Spinal cord (tissue), 10 donors: ENCODE data around the gene OVOL3. TPM values are rescaled to one million over a fixed set of nuclear protein-coding genes. Genes with fewer than 3 reads are reported as not detected.

Experiments used
- DNase-seq, 6 donors: peaks; one replicate each; pipeline versions ENCODE4 v3.0.0 to v3.0.0-alpha.2; 2013 to 2015; ENCODE audit warnings: low spot score in 6 of 6, low read depth in 4 of 6
- H3K27ac ChIP-seq: one replicate; pipeline ENCODE4 v1.5.1; 2013; ENCODE audit warnings: low read depth, low read length, control low read depth
- H3K27me3 ChIP-seq: one replicate; pipeline ENCODE4 v1.6.1; 2013; ENCODE audit warnings: low read length; ENCODE audit not compliant: control insufficient read depth, insufficient read depth
- H3K36me3 ChIP-seq: one replicate; pipeline ENCODE4 v1.6.1; 2013; ENCODE audit warnings: low read length; ENCODE audit not compliant: control insufficient read depth, insufficient read depth
- H3K4me1 ChIP-seq: one replicate; pipeline ENCODE4 v1.6.1; 2013; ENCODE audit warnings: low read length; ENCODE audit not compliant: control insufficient read depth, insufficient read depth
- H3K4me3 ChIP-seq: one replicate; pipeline ENCODE4 v1.5.1; 2013; ENCODE audit warnings: low read depth, low read length, control low read depth
- H3K9me3 ChIP-seq: one replicate; pipeline ENCODE4 v1.6.1; 2013; ENCODE audit warnings: low read length; ENCODE audit not compliant: control insufficient read depth, insufficient read depth
- WGBS: methylation state at CpG from one replicate; pipeline ENCODE4 v1.1.5; 2013; ENCODE audit warnings: missing lambda C conversion rate; ENCODE audit not compliant: insufficient coverage; 5-methylcytosine and 5-hydroxymethylcytosine counted together
- polyA plus RNA-seq, 2 donors: library from polyadenylated mRNA; unstranded; fragments of 120-200 nt; gene quantifications; one replicate each; pipeline ENCODE4 v1.2.1, GENCODE V29; 2013; ENCODE audit not compliant: insufficient read length in 2 of 2
- total RNA-seq, 2 donors: library from RNA; depleted of rRNA in 1 of 2; stranded (reverse); fragments of 120-200 nt in 1 of 2; fragments of >200 nt in 1 of 2; gene quantifications; one replicate each; pipeline versions ENCODE4 v1.2.3 to v1.2.4, GENCODE V29; 2013 to 2014
- donor health status: healthy.

OVOL3 gene
- total and polyA plus RNA-seq, 4 donors = 0.56 TPM; not detected in 3

DNA sequence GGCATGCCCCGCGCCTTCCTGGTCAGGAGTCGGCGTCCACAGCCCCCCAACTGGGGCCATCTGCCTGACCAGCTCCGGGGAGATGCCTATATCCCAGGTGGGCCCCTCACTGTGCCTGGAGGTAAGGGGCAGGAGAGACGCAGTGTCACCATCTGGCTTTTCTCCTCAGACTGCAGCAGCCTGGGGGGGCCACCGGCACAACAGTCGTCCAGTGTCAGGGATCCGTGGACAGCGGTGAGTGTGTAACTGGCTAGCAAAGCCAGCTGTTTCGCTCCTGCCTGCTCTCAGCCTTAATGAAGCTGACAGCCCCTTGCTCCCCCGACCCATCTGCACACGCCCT is 227 bp downstream of the OVOL3 start:
- no peaks in the 10 kb centered on the region for H3K27me3 ChIP-seq
- DNase-seq = no peak
- H3K4me3 ChIP-seq = no peak overlapping the region
- peaks cover 27% of the 10 kb centered on the region for H3K4me1 ChIP-seq
- no peak overlapping the region for H3K27ac ChIP-seq
- 61% methylated on average over 10 of the region's 13 CpGs for WGBS
- H3K36me3 ChIP-seq = peaks cover 56% of the 10 kb centered on the region
- no peaks in the 10 kb centered on the region for H3K9me3 ChIP-seq

DNA sequence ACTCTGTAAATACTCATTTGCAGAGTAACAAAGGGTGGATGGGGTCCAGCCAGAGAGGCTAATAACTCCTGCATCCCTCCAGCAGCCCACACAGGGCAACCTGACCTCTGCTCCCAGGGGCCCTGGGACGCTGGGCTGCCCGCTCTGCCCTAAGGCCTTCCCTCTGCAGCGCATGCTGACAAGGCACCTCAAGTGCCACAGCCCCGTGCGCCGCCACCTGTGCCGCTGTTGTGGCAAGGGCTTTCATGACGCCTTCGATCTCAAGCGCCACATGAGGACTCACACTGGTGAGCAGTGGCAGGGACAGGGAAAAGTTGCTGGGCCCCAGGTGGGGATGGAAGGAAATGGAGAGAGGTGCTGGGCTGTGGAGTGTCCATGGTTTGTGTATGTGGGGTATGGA is 1.7 kb downstream of the OVOL3 start:
- H3K36me3 ChIP-seq = peaks cover 55% of the 10 kb centered on the region
- no peaks in the 10 kb centered on the region for H3K9me3 ChIP-seq
- DNase-seq = no peak
- no peak overlapping the region for H3K27ac ChIP-seq
- WGBS = 97% methylated on average over 10 of the region's 10 CpGs
- H3K27me3 ChIP-seq = no peaks in the 10 kb centered on the region
- H3K4me3 ChIP-seq = no peak overlapping the region
- peaks cover 35% of the 10 kb centered on the region for H3K4me1 ChIP-seq

DNA sequence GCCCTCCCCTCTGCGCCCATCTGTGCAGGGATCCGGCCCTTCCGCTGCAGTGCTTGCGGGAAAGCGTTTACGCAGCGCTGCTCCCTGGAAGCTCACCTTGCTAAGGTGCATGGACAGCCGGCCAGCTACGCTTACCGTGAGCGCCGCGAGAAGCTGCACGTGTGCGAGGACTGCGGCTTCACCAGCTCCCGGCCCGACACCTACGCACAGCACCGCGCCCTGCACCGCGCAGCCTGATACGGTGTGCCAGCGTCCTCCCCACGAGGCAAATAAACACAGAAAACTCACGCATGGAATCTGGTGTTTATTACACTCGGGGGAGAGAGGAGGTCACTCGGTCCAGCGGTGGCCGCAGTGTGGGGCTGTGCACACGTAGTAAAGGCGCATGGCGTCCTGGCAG is 2.5 kb downstream of the OVOL3 start:
- 91% methylated on average over 34 of the region's 34 CpGs for WGBS
- Histone ChIP-seq H3K4me1 (peaks cover 35% of the 10 kb centered on the region), H3K27ac (no peak overlapping the region), H3K27me3 (no peaks in the 10 kb centered on the region), H3K36me3 (peaks cover 55% of the 10 kb centered on the region), H3K4me3 (peak overlapping the region; percentile 77), H3K9me3 (no peaks in the 10 kb centered on the region)
- DNase-seq = no peak

DNA sequence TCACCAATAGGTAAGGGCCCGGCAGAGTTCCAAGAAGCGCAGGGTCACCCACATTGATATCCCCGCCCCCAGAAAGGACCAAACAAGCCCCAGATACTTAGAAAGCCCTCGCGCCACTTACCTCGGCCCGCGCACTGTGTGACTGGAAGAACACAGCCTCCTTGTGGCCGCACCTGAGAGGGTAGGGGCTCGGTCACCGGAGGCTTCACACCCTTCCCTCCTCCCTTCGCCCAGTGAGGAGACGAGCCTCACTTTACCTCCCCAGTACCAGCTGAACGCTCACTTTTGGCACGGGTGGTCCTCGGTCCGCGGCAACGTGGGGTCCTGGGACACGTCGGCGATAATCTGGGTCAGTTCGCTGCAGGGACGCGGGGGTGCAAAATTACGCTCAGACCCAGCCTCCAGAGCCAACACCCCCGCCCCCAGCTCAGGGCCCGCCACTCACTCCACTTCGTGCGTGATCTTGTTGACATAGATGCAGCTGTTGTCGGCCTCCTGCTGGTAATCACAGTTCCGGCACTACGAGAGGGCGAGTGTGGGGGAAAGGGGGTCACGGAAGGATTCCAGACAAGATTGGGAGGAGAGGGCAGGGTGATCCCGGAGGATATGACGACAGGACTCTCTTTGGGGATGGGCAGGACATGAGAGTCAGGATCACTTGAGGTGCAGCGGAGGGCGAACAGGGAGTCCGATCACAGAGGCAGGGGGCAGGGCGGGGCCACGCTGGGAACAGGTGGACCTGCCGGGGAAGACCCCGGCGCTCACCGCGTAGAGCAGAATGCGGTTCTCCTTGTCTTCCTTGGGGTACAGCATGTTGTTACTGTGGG is 3.2 kb downstream of the OVOL3 start:
- 2% methylated on average over 28 of the region's 48 CpGs for WGBS
- H3K4me3 ChIP-seq = peak overlapping the region; percentile 77
- no peaks in the 10 kb centered on the region for H3K9me3 ChIP-seq
- H3K27me3 ChIP-seq = no peaks in the 10 kb centered on the region
- peak in 1 of 6 donors; percentile 6 for DNase-seq
- H3K4me1 ChIP-seq = peaks cover 35% of the 10 kb centered on the region
- H3K27ac ChIP-seq = peak overlapping the region; percentile 92
- peaks cover 59% of the 10 kb centered on the region for H3K36me3 ChIP-seq

DNA sequence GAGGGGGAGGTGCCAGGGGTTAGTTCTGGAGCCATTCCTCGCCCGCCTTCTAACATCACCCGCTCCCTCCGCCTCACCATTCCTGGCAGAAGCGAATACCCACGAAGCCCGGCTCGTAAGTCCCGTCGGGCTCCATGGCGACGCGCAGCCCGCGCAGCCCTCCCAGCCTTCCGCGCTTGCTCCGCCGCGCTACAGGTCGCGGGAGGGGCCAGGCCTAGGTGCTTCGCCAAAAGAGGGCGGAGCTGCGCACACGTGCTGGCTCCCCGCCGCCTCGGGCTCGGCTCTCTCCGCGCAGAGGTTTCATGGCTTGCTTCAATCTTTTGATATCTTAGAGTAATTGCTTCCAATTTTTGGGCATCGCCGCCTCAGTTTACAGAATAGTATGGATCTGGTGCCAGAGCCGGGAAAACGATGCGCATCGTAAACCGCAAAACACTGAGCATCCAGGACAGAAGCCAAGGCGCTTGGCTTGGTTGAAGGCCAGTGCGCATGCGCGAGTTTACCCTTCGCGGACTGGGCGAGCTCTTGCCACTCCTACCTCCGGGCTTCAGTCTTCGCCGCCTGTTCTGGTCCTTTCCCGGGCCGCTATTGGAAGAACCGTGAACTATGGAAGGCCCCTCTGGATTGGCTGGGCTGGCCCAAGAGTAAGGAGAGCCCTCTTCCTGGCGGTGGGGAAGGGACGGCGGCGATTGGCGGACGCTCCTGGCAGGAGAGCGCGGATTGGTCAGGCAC is 3.9 kb downstream of the OVOL3 start, which contains the start of gene POLR2I:
POLR2I (minus strand) TSS at position 155 of the 732 bp plus-strand sequence; CDS start at position 136, 19 bp downstream.
- Histone ChIP-seq H3K4me1 (peaks cover 35% of the 10 kb centered on the region), H3K27ac (peak within 1 kb of the TSS; percentile 92), H3K36me3 (peaks cover 67% of the 10 kb centered on the region), H3K9me3 (no peaks in the 10 kb centered on the region), H3K4me3 (peak within 1 kb of the TSS; percentile 77), H3K27me3 (no peaks in the 10 kb centered on the region)
- under 1% methylated on average over 57 of the region's 60 CpGs for WGBS
- peak; percentile 99 to 100 (median 100) for DNase-seq

DNA sequence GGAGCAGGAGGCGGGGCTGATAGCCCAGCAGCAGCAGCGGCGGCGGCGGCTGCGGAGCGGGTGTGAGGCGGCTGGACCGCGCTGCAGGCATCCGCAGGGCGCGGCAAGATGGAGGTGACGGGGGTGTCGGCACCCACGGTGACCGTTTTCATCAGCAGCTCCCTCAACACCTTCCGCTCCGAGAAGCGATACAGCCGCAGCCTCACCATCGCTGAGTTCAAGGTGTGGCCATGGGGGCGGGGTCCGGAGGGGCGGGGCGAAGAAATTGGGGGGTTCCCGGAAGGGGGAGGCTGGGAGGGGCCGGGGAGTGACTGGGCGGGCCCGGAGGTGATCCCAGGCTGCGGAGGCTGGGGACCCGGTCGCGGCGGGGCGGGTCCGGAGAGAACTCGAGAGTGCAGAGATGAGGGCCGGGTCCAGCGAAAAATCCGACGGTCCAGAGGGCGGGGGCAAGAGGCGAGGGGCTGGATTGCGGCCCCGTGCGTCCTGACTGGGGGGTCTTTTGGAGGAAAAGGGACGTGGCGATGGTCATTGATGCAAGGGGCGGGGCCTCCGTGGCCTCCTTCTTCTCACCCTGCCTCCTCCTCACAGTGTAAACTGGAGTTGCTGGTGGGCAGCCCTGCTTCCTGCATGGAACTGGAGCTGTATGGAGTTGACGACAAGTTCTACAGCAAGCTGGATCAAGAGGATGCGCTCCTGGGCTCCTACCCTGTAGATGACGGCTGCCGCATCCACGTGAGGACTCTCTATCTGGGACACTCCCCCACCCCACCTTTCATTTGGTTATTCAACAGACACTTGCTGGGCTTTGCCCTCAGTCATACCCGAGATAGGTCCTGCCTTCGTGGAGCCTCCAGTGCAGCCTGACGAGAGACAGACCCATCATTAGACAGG is 4.8 kb downstream of the OVOL3 start, which contains the start of gene TBCB:
TBCB (plus strand) TSS at position 16 of the 891 bp plus-strand sequence; CDS start at position 109, 93 bp downstream.
- peak in 3 of 6 donors; percentile 5 to 86 (median 31) for DNase-seq
- Histone ChIP-seq H3K36me3 (peaks cover 73% of the 10 kb centered on the region), H3K27ac (peak within 1 kb of the TSS; percentile 92), H3K4me1 (peaks cover 35% of the 10 kb centered on the region), H3K9me3 (no peaks in the 10 kb centered on the region), H3K4me3 (peak within 1 kb of the TSS; percentile 77), H3K27me3 (no peaks in the 10 kb centered on the region)
- WGBS = 3% methylated on average over 50 of the region's 59 CpGs

DNA sequence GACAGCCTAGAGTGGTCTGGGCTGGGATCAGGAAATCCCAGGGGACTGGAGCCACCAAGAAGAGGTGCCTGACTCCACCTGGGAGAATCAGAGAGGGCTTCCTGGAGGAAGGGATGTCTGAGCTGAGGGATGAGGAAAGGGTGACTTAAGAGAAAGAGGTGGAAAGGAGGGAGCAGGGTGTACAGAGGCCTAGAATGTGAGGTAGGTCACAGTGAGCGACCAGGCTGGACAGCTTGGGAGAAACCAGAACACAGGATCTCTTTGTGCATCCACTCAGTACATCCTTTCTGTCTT is 5.3 kb downstream of the OVOL3 start:
- Histone ChIP-seq H3K27ac (no peak overlapping the region), H3K4me1 (peaks cover 35% of the 10 kb centered on the region), H3K36me3 (peaks cover 73% of the 10 kb centered on the region), H3K9me3 (no peaks in the 10 kb centered on the region), H3K4me3 (peak overlapping the region; percentile 77), H3K27me3 (no peaks in the 10 kb centered on the region)
- WGBS = no CpG with 5 or more reads among the region's 1 CpG
- DNase-seq = no peak

DNA sequence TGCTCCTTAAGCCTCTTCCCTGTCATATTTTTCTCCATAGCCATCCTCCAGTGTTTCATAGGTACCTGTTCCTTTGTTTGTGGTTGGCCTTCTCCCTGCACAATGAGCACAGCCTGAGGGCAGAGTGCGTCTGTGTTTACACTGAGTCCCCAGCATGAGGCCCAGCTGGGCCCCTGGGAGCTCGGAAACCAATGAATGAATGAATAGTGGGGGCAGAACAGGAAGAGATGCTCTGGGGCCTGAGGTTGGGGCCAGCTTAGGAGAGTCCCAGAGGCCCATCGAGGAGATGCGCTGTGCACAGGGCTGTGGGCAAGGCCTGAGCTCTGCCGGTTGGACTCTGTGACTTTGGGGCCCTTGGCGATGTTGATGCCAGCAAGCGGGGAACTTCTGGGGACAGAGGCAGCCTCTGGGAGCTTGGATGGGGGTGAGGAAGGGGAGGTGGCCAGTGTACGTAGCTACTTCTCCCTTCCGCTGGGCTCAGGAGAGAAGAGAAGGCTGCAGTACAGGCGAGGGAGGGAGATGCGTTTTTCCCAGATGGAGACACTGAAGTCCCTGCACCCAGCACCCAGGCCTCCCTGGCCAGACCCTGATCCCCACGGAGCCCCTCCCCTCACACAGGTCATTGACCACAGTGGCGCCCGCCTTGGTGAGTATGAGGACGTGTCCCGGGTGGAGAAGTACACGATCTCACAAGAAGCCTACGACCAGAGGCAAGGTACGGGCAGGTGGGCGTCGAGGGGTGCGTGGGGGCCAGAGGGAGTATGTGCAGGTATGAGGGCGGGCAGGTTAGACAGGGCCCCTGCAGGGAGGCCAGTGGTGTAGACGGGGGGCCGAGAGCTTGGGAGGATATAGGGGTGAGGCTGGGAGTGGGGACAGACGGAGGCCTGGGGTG is 9.4 kb downstream of the OVOL3 start:
- Histone ChIP-seq H3K4me1 (peaks cover 14% of the 10 kb centered on the region), H3K27ac (no peak overlapping the region), H3K27me3 (no peaks in the 10 kb centered on the region), H3K36me3 (peaks cover 90% of the 10 kb centered on the region), H3K9me3 (no peaks in the 10 kb centered on the region), H3K4me3 (no peak overlapping the region)
- no peak for DNase-seq
- 92% methylated on average over 26 of the region's 26 CpGs for WGBS
